ENCODE results near the gene ITGA11. TPM values are rescaled to one million over a fixed set of nuclear protein-coding genes. Genes with fewer than 3 reads are reported as not detected.

The ITGA11 gene
- total and polyA plus RNA-seq, 2 of the 4 experiments (the other 2 are of a cell fraction), result 4.1 to 6.6 TPM

DNA sequence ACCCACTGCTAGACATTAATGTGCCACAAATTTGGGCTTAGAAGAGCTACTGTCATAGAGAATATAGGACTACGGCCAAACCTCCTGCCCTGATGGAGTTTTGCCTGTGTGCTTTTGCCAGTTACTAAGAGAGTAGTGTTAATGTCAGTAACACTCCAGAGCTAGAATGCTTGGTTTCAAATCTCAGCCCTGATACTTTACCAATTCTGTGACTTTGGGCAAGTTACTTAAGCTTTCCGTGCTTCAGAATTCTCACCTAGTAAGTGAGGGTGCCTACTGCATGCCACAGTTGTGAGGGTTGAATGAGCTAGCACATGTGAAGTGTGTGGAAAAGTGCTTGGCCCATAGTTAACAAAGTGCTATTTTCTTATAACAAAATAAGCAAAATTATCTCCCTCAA lies 10.9 kb upstream of the ITGA11 start:
- peak overlapping the region; percentile 68; the same call in 1 of the 2 replicates for H4K5ac ChIP-seq (ENCODE audit: low read depth, low read length)
- POLR2A ChIA-PET (ENCODE audit: unreplicated experiment), result no interaction called here
- no peak overlapping the region for H2AK9ac ChIP-seq (replicated peaks; ENCODE audit: low read depth, low read length, poor library complexity)
- peaks cover 22% of the 10 kb centered on the region for H3K9me1 ChIP-seq (ENCODE audit: insufficient read depth, low read length)
- 0 out of 2 replicates have a peak overlapping the region, but pooled peaks have one; percentile 18 for H3K23ac ChIP-seq (ENCODE audit: low read depth, low read length)
- TF ChIP-seq, protein P1, sequence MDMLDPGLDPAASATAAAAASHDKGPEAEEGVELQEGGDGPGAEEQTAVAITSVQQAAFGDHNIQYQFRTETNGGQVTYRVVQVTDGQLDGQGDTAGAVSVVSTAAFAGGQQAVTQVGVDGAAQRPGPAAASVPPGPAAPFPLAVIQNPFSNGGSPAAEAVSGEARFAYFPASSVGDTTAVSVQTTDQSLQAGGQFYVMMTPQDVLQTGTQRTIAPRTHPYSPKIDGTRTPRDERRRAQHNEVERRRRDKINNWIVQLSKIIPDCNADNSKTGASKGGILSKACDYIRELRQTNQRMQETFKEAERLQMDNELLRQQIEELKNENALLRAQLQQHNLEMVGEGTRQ (IDR thresholded peaks at IDR 0.05; ENCODE audit: low read depth, low read length), result no peak
- TF ChIP-seq MAZ (IDR thresholded peaks at IDR 0.05; ENCODE audit: borderline replicate concordance, low read depth, low read length) (no peak), RFX5 (IDR thresholded peaks at IDR 0.05; ENCODE audit: low read depth, low read length) (no peak), MAFK (IDR thresholded peaks at IDR 0.05; ENCODE audit: low read depth, low read length) (no peak), FOS (IDR thresholded peaks at IDR 0.05; ENCODE audit: low read depth, low read length) (no peak), BHLHE40 (IDR thresholded peaks at IDR 0.05; ENCODE audit: low read depth, low read length) (no peak), RCOR1 (IDR thresholded peaks at IDR 0.05; ENCODE audit: insufficient replicate concordance, low read length) (no peak), POLR2A (IDR thresholded peaks at IDR 0.05; ENCODE audit: low read depth, low read length) (no peak), MXI1 (IDR thresholded peaks at IDR 0.05; ENCODE audit: borderline replicate concordance, low read depth, low read length) (no peak), CTCF (conservative IDR thresholded peaks at IDR 0.05; ENCODE audit: low read depth, low read length) (no peak), SMC3 (IDR thresholded peaks at IDR 0.05; ENCODE audit: low read depth, low read length) (no peak), CEBPB (IDR thresholded peaks at IDR 0.05; ENCODE audit: low read depth, low read length) (no peak), CHD1 (IDR thresholded peaks at IDR 0.05; ENCODE audit: low read depth, low read length) (no peak), NFE2L2 (IDR thresholded peaks at IDR 0.05; ENCODE audit: low read depth, low read length) (no peak), RAD21 (IDR thresholded peaks at IDR 0.05; ENCODE audit: low read length) (no peak)
- TF ChIP-seq, protein P2, sequence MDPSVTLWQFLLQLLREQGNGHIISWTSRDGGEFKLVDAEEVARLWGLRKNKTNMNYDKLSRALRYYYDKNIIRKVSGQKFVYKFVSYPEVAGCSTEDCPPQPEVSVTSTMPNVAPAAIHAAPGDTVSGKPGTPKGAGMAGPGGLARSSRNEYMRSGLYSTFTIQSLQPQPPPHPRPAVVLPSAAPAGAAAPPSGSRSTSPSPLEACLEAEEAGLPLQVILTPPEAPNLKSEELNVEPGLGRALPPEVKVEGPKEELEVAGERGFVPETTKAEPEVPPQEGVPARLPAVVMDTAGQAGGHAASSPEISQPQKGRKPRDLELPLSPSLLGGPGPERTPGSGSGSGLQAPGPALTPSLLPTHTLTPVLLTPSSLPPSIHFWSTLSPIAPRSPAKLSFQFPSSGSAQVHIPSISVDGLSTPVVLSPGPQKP (IDR thresholded peaks at IDR 0.05; ENCODE audit: borderline replicate concordance, low read depth, low read length), result no peak
- H2BK15ac ChIP-seq (ENCODE audit: low read depth, low read length), result no peak overlapping the region
- ATAC-seq (ENCODE audit: low read depth) (no peak), DNase-seq (no peak)
- H4K20me1 ChIP-seq (ENCODE audit: insufficient read depth, low read length), result no peaks in the 10 kb centered on the region
- CTCF ChIA-PET, result no interaction called here
- no peak overlapping the region for H3K56ac ChIP-seq (ENCODE audit: extremely low read depth, insufficient read depth, low read length)
- peak overlapping the region in 1 of 2 experiments; percentile 63; a peak in 1 of 4 replicates for H4K8ac ChIP-seq (ENCODE audit: low read depth in 2 of 2, low read length in 2 of 2)
- in situ Hi-C loops (cut with MboI; ENCODE audit: low sequenced_read_pairs) (no loop called here), intact Hi-C loops (cut with micrococcal nuclease) (loop anchor here (5.0 kb wide), 1 partner anchor 94 kb away; no protein-coding TSS in a partner anchor), dilution Hi-C loops (cut with HindIII; ENCODE audit: low sequenced_read_pairs, unreplicated experiment) (no loop called here)
- H3K36me3 ChIP-seq (ENCODE audit: control insufficient read depth, insufficient read depth, low read length), result no peaks in the 10 kb centered on the region
- H3K27ac ChIP-seq (ENCODE audit: insufficient read depth, low read length), result no peak overlapping the region; the same call in 1 of the 2 replicates
- H3K14ac ChIP-seq (replicated peaks; ENCODE audit: low read depth, low read length), result no peak overlapping the region
- no peak overlapping the region for H3K4me2 ChIP-seq (ENCODE audit: low read depth, low read length)
- no CpG with 5 or more reads among the region's 2 CpGs for WGBS, 2 experiments (ENCODE audit: extremely low coverage in 2 of 2, insufficient read length in 1 of 2)
- H3K4ac ChIP-seq (ENCODE audit: low read depth, low read length), result peak overlapping the region; percentile 37
- H3K9me3 ChIP-seq (ENCODE audit: control insufficient read depth, insufficient read depth, low read length), result no peaks in the 10 kb centered on the region
- peak overlapping the region; percentile 69; the same call in 1 of the 2 replicates for H2BK20ac ChIP-seq (ENCODE audit: low read depth, low read length)
- H3K4me3 ChIP-seq (ENCODE audit: insufficient read depth, low read depth, low read length), result no peak overlapping the region
- no peak overlapping the region for H3K9ac ChIP-seq (ENCODE audit: low read depth, low read length)
- peak overlapping the region; percentile 54; the same call in 1 of the 2 replicates for H2BK120ac ChIP-seq (ENCODE audit: low read depth, low read length)
- H3K18ac ChIP-seq (ENCODE audit: low read depth, low read length), result no peak overlapping the region; the same call in 1 of the 2 replicates
- no peak overlapping the region for H2AFZ ChIP-seq (replicated peaks; ENCODE audit: low read length, poor library complexity)
- peaks cover 15% of the 10 kb centered on the region for H3K4me1 ChIP-seq (ENCODE audit: control insufficient read depth, insufficient read depth, low read length)
- peaks cover 12% of the 10 kb centered on the region for H3K27me3 ChIP-seq (ENCODE audit: control insufficient read depth, insufficient read depth, low read length)
- peak overlapping the region; percentile 86; the same call in 1 of the 2 replicates for H2AK5ac ChIP-seq (ENCODE audit: low read depth, low read length)
- no peak overlapping the region; the same call in 1 of the 2 replicates for H4K91ac ChIP-seq (ENCODE audit: insufficient read depth, low read depth, low read length)
- no TSS peak for BruUV-seq (replicated peaks)
- no peaks in the 10 kb centered on the region for H3K79me1 ChIP-seq (ENCODE audit: low read depth in 1 of 2, low read length in 2 of 2)
- no peak overlapping the region for H2BK5ac ChIP-seq (ENCODE audit: low read depth, low read length, poor library complexity, severe bottlenecking)

Data from IMR-90 (cell line).